ENCODE data around the gene FRYL.
"Not testable (repeated sequence)": the region's sequence is repeated elsewhere in the genome, so short reads cannot be mapped to it uniquely, and the experiment has no call there.

The FRYL gene

DNA sequence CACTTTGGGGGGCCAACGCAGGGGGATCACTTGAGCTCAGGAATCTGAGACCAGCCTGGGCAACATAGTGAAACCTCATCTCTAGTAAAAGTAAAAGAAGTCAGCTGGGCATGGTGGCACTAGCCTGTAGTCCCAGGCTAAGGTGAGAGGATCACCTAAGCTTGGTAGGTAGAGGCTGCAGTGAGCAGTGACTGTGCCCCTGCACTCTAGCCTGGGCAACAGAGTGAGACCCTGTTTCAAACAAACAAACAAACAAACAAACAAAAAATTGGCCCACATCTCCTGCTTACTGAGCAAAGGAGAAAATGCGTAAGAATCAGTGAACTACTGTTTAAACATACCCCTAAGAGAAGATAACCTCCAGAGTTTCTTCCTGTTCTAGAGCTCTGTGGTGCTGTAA, 85.3 kb downstream of the FRYL start:
- no peak for DNase-seq

DNA sequence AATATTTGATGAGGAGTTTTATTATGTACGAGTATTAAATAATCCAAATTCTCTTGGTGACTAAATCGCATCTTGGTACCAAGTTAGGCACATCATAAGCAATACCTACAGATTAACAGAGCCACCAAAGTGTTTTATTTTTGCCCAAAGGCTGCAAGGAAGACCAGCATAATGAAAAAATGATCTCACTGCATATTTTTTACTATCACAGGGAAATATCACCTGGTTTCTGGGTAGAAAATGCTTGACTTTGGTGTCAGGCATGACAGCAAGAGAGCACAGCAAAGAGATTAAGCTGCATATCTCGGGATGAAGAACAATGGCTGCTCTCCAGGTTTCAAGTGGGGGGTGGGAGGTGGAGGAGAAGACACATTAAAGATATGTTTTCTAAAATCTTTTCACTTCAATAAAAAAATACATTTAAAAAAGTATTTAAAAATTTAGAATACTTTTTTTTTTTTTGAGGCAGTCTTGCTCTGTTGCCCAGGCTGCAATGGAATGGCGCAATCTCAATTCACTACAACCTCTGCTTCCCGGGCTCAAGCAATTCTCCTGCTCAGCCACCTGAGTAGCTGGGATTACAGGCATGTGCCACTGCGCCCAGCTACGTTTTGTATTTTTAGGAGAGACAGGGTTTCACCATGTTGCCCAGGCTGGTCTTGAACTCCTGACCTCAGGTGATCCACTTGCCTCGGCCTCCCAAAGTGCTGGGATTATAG, 86.1 kb downstream of the FRYL start:
- DNase-seq = no peak

DNA sequence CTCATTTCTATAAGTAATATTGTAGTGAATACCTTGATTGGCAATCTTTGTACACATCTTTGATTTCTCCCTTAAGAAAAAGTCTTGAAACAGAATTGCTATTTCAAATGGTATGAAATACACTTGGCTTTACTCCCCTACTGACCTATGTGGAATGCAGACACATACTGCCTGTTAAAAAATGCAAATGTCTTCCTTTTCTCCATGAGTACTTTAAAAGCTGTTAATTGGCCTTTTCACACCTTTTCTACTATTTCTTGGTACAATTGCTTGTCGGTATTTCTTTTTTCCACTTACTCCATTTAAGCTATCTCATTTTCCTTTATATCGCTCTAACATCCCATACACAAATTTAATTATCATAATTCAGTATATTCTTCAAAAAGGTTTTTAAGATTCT, 87.2 kb downstream of the FRYL start:
- DNase-seq = no peak

DNA sequence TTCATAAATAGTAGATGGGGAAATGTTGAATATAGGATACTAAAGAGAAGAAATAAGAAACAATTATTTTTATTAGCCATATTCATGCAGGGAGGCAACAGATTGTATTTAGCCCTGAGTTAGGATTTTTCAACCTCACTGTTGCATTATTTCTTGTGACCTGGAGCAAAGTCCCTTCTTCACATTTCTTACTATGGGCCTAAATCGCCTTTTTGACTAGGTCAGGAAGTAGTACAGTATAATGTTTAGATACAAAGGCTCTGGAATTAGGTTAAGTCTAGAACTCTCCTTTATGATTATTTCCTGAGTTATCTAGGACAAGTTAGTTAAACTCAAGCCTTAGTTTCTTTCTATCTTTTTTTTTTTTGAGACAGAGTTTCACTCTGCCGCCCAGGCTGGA, 88.0 kb downstream of the FRYL start:
- no peak for DNase-seq

DNA sequence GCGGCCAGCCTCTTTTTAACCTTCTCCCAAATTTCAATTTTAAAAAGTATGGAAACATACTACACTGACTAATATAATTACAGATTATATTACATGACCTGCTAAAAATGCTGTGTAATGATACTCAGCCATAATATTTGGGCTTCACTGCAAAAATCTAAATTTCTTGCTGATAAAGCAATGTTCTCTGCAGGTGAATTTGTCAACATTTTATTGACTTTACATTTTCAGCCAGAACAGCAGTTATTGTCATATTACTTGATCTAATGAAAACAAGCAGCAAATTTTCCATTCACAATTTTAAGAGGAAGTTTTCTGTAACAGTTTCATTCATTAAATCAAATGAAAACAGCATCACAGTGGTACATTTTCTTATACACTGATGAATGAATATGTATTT, 91.1 kb downstream of the FRYL start:
- no peak for DNase-seq

DNA sequence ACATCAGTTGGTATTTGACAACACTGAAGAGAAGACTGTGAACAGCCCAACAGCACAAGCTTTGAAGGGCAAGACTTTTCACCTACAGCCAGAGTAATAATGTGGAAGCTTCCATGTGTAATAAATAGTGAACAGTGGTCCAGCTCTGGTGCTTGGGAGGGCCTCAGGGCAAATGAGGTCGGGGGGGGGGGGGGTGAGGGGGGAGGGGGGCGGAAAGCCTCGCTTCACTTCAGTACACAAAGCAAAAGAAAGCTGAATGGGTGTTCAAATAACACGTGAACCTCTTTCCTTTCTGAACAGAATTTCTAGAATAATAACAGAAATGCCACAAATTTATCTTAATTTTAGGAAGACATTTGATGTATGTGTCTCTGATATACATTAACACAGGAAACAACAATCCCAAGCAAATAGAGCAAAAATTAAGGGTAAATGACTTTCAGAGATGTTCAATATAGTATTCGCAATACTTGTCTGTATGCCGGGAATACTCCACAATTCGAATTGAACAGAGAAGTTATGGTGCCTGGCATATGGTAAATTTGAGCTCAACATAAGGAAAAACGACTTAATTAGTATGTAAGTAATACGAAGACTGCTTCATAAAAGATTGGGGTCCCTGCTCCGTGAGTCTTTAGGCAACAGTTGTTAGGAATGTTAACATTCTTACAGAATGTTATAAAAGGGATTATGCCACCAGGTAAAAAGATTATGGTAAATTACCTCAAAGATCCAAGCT, 92.6 kb downstream of the FRYL start:
- DNase-seq = no peak

DNA sequence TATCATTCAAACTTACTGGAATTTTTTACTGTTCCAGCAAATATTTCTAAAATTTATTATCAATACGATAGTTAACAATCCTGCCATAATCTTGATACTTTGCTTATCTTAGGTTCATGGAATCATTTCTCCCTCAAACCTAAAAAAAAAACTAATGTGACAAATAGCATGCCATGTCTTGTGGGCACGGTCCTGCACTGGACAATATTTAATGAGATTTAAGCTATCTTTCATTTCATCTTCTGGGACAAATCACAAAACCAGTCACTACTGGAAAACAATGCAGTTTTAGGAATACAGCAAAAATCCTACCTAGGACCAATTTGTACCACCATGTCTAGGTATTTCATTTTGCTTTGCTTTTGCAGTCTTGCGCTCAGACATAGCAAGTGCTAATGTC, 93.7 kb downstream of the FRYL start:
- no peak for DNase-seq

DNA sequence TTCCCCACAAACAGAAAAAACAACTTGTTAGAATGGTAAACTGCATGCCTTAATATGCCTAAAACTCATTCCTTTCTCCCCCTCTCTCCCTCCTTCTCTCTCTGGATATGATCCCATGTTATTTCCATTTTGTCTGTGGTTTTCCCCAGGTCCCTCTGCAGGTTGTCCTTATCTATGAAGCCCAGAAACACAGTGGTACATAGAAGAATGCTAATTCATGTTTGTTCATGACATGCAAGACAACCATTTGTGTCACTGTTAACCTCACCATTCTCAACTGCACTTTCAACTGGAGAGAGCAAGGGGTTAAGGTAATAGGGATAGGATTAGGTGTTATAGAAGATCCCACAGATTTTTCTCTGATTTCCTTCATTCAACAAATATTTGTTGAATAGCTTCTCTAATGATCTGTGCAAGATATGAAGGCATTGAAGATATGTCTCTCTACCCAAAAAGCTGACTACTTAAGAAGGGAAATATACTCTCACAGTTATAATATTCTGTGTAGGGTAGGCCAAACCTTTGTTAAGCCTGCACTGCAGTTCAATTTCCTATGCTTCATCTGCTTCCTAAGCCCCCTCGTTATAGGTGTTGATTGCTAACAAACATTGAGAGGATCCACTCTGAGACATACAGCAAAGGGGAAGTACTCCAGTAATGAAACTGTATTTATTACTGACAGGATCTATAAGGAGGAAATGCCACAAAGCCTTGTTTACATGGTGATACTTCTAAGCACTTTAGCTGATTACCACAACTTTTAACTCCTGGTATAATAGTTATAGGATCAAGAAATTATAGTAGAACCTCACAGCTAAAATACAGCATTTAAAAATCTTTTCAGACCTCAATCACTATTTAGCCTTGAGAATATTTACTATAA, 96.1 kb downstream of the FRYL start:
- DNase-seq = no peak

DNA sequence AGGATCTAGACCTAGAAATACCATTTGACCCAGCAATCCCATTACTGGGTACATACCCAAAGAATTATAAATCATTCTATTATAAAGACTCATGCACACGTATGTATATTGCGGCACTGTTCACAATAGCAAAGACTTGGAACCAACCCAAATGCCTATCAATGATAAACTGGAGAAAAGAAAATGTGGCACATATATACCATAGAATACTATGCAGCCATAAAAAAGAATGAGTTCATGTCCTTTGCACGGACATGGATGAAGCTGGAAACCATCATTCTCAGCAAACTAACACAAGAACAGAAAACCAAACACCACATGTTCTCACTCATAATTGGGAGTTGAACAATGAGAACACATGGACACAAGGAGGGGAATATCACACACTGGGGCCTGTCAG, 97.2 kb downstream of the FRYL start:
- not testable (repeated sequence) for DNase-seq

DNA sequence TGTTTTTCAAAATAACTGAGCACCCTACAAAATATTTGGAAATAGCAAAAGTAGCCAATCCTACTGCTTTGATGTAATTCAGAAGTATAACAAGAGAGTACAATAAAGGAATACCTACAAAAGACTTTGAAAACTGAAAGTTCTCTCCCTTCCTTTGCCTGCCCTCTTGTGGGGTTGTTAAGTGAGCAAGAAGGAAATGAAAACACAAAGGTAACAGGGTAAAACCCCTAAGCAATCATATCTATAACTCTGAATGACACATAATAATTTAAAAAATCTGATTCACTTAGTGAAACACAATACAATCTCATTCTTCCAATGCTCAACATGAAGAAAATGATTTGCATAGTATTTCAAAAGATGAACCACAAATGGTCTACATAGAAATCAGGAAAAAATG, 98.2 kb downstream of the FRYL start:
- DNase-seq = no peak

DNA sequence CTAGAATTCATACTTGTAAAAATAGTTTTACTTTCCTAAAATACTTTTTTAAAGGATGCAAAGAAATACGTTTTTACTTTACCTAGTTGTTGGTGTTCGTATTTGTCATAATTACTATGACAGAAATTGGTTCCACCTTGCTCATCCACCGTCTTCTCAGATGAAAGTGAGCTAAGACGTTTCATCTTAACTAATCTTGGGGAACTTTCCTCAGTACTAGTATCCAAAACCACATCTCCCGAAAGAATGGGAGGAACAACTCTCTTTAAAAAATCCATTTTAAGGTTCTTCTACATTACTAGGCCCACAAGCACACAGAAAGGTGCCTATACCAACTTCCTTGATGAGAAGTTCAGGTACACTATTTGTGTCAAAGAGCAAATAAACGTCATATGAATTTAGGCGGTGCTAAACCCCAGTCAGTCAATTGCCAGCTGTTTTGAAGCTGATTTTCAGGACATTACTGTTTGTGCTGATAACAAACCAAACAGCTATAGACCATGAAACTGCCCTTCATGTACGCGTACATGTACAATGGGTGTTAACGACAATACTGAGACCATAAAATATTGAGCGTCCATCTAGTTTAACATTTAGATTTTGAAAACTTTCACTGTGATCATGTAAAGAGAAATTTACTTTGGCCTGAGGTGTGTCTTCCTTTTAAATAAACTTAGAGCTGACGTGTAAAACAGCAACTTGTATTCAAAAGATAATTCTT, 99.1 kb downstream of the FRYL start:
- DNase-seq = no peak

DNA sequence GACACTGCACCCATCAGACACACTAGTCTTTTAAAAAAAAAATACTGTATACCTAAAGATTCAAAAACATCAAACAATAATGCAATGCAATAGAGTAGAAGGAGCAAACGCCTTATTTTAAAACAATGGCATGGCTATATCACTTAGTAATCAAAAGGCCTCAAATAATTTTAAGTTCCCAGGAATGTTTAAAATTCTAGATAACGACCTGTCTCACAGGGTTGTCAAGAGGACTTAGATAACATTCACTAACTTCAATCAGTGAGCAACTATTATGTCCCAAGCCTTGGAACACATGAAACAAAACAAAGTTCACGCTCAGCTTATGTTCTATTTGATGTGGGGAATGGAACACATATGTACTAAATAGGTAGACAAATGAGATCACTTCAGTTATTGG, 106.5 kb downstream of the FRYL start:
- no peak for DNase-seq

DNA sequence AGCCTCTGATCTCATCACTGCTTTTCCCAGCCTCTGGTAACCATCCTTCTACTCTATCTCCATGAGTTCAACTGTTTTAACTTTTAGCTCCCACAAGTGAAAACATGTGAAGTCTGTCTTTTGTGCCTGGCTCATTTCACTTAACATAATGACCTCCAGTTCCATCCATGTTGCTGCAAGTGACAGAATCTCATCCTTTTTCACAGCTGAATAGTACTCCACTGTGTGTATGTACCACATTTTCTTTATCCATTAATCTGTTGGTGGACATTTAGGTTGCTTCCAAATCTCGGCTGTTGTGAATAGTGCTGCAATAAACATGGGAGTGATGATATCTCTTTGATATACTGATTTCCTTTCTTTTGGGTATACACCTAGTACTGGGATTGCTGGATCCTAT, 109.5 kb downstream of the FRYL start:
- no peak for DNase-seq

DNA sequence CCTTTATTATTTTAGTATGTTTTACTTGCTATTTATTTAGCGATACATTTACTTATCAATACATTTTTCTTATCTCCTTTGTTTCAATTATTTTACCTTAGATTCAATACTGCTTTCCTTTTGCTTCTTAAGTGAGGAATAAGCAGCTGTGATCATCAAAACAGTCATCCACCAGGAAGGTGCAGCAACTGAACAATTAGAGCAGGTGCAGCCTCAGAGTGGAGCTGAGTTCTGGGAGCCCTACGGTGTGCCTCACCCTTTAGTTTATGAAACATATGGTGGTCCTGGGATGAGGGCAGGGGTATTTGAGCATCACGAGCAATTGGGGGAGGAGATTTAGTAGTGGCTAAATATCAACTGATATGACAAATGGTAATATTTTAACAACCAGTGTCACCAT, 111.0 kb downstream of the FRYL start:
- no peak for DNase-seq

DNA sequence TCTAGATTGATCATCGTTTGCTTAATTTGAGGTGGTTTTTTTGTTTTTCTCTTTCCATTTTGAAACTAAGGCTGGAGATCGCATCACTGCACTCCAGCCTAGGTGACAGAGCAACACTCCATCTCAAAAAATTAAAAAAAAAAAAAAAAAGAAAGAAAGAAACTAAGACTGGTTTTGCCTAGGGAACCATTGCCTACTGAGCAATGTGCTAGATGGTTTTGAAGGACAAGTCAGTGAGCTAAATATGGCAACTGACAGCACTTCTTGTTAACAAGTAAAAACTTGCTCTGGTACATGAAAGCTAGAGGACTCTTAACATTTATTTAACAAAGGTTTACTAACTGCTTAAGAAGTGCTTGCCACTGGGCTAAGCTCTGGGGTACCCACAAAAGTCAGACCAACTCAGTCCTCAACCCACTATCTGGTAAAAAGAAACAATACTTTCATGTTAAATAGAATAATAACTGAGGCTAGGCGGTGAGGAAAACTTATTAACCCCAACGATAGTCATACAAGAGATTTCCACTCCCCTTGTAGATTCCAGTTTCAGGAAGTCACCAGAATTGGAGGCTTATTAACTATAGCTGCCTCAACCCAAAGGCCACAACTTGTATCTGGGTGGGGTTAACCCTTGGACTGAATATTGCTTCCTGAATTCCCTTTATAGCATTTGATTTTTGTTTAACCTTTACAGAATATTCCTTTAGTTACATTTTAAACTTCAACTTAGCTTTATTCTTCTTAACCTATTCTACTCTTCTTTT, 111.6 kb downstream of the FRYL start:
- no peak for DNase-seq

DNA sequence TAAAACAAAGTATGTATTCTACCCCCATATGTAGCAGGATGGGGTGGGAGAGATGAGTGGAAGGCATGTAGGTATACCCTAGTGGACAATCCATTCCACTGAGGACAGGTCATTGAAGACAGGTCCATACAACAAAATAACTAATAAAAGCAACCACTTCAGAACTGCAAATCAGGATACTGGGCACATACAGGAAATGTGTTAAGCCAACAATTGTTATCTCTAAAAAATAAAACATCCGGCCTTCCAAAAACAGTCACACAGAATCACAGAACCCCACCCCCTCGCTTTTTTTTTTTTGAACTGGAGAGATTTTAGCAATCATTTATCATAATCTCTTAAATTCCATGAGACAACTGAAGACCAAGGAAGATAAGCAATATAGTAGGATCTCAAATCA, 112.9 kb downstream of the FRYL start:
- no peak for DNase-seq

DNA sequence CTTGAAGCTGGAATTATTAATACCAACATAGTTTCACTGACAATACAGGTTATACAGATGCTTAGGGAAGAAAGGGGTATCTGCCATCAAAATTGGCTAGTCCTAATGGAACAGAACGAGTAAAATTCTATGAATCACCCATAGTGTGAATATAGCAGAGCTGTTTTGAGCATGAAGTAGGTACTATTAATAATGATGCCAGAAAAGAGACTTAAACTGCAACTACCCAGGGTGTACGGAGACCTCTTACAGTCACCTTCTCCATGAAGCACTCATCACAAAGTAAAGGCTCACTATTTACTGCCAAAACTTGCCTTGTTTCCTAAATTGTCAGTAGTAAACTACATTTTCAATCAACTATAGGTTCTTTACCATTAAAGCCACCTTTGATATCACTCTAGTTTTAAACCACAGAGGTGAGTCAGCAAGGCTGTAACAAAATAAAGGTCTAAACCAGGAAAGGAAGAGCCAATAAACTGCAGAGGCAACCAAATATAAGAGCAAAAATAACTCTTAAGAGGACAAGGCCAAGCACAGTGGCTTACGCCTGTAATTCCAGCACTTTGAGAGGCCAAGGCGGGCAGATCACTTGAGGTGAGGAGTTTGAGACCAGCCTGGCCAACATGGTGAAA, 114.4 kb downstream of the FRYL start:
- no peak for DNase-seq

DNA sequence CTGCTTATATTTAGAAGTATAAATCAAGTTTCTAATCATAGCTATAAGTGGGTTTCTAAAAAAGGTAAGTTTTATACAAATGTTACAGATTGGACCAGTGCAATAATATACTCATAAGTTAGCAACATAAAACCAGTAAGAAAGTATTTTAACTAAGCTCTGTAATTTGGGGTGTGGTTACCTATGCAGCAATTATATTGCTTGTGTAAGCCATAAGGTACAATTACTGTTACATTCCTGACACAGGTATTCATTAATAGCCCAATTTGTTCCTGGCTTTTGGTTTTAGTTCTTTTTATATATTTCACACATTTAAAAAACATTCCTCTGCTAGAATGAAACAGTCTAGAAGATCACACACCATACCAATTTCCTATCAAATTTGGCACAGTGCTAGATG, 115.1 kb downstream of the FRYL start:
- no peak for DNase-seq

DNA sequence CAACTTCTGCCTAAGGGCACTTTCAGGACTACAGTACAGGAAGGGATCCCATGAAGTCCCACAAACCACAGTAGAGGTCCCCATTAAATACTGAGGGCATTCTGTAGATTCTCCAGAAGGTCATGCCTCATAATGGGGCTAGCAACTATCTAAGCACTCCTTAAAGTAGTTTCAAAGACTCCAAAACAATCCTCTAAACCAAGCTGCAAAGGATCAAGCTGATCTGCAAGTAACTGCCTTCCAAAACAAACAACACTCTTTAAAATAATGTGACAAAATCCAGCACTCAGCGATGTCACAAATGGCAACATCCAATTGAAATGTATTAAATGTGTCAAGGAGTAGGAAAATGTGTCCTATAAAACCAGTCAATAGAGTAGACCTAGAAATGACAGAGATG, 118.7 kb downstream of the FRYL start:
- DNase-seq = no peak

DNA sequence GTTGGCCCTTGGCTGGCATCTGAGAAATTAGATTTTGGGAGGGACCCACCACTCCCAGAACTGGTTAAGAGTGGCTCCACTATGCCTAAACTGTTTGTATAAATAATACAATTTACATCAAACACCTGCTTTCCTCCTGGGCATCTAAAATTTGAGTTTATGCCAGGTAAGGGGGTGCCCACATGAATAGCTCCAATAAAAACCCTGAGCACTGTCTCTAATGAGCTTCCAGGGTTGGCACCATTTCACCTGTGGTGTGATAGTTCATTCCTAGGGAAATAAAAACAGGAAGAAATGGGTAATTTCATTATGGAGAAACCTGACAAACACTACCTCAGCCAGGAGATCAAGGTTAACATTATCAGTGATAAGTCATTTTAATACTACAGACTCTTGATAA, 119.7 kb downstream of the FRYL start:
- DNase-seq = no peak

DNA sequence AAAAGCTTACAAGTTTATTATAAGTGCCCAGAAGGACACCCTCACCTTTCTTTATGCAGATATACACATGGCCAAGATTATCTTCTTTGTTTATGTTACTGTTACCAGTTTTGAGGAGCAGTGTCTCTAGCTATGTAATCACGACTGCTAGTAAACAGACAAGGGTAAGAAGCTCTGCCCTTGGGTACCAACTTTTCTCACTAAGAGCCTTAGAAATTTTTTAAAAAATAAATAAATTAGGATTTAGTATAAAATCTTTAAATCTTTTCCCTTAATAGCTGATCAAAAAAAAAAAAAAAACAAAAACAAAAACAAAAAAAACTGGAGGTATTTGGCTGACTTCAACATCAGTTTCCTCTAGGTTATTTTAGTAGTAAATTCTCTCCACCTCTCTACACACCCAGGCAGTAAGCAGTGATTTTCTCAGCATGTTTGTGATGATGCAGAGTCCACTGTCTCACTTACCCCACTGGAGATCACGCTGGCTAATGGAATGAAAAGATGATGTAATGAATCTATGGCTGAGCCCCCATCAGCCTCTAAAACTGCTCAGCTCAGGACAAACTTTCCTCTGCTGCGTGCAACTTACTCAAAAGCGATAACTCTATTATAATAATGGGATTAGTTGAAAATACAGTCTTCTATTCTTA, 125.9 kb downstream of the FRYL start:
- DNase-seq = no peak
